Tibial artery (tissue), 4 donors: ENCODE results near the gene RBP3.

Experiments
- DNase-seq, 2 donors: peaks; one replicate each; pipeline ENCODE4 v3.0.0-alpha.2; 2019
- H3K27ac ChIP-seq, 2 donors: fragments of 200-600 bp; sonication (generic) in 1 of 2; 1 replicate in 1 of 2; 2 replicates in 1 of 2; pipeline ENCODE4 v1.5.1; 2018 to 2019; ENCODE audit warnings: mild to moderate bottlenecking in 1 of 2
- H3K27me3 ChIP-seq, 2 donors: fragments of 200-600 bp; sonication (generic) in 1 of 2; one replicate each; pipeline versions ENCODE4 v1.5.1 to v1.6.0; 2016 to 2019
- H3K36me3 ChIP-seq, 3 donors: fragments of 200-600 bp; sonication (generic) in 2 of 3; one replicate each; pipeline ENCODE4 v1.5.1; 2016 to 2019; ENCODE audit warnings: mild to moderate bottlenecking in 2 of 3
- H3K4me1 ChIP-seq, 4 donors: fragments of 200-600 bp; sonication (generic) in 2 of 4; 1 replicate in 3 of 4; 2 replicates in 1 of 4; pipeline ENCODE4 v1.5.1; 2016 to 2019
- H3K4me3 ChIP-seq, 2 donors: fragments of 200-600 bp; sonication (generic) in 1 of 2; 1 replicate in 1 of 2; 2 replicates in 1 of 2; pipeline ENCODE4 v1.5.1; 2018 to 2019; ENCODE audit warnings: mild to moderate bottlenecking in 2 of 2
- H3K9me3 ChIP-seq, 3 donors: fragments of 200-600 bp; sonication (generic) in 1 of 3; one replicate each; pipeline ENCODE4 v1.5.1; 2016 to 2019
- CTCF ChIP-seq, 2 experiments: fragments of 200-600 bp in 1 of 2; fragments of 450-650 bp in 1 of 2; IDR thresholded peaks; one replicate each; pipeline ENCODE4 v1.5.1; 2017 to 2019; ENCODE audit warnings: antibody characterized with exemption in 2 of 2, mild to moderate bottlenecking in 1 of 2, moderate library complexity in 1 of 2
- intact Hi-C: fragments of 100-400 bp; cut with DNase I; formaldehyde crosslinking; loops from one replicate; pipeline ENCODE4 v1.15.0; 2023; ENCODE audit warnings: low total_unique reads

The RBP3 gene

DNA sequence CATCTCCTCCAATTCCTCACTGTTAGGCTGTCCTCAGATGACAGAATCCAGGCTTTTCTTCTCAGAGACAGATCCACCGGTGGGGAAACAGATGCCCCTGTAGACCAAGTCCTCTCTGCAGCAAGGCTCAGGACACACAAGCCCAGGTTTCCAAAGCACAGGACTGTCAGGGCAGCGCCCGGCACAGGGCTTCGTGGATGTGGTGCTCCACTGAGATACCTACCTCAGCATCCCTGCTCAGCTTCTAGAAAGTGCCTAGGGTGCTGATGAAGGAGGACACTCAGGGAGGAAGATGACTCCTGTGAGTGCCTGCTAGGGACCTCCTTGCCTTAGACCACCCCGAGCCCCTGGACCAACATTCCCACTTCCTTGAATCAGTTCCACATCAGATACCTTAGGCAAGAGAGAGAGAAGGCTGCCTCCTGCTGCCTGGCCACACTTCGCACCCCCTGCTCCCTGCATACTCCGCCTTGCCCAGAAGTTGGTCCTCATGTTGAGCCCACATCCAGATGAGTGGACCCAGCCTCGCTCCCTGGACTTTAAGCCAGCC, 8.9 kb upstream of the RBP3 start:
- Histone ChIP-seq H3K4me1 (peaks cover 0 to 10% (median 3%) of the 10 kb centered on the region in 4 donors), H3K9me3 (no peaks in the 10 kb centered on the region), H3K27me3 (no peaks in the 10 kb centered on the region), H3K4me3 (no peak overlapping the region), H3K36me3 (no peaks in the 10 kb centered on the region), H3K27ac (no peak overlapping the region)
- no peak for TF ChIP-seq CTCF (IDR thresholded peaks at IDR 0.05)
- intact Hi-C loops, result no loop called here
- DNase-seq, result peak in 1 of 2 donors; percentile 34

DNA sequence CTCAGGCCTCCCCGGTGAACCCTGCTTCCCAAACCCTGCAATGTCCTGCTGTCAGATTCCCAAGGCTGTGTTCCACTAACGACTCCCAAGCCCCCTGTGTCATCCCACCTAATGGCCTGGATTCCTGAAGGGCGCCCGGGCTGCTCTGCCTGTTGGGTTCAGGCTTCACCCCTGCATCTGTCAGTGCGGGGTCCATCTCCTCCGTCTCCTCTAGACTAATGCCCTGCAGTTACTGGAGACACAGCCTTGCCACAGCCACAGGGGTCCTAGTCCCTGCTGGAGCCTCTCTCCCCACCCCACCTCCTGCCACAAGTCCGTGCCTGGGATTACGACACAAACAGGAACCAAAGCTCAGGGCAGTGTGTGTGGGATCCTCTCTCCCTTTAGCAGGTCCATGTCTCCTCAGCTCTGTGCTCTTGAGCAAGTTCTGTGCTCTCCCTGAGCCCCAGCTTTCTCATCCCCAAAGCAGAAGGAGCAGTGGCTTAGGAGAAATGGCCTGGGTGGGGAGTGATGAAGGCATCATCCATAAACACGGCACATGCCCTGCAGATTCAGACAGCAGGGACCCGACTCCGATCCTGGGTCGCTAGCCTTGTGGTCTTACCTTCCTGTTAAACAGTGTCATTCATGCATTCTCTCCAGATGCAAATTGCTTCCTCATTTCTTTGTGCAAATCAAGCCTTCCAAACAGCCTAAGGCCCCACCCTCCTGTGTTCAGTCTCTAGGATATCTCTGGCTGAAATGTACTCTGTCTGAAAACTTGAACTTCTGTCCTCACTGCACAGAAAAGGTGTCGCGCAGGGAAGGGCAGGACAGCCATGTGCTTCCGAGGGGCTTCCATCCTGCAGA, 8.2 kb upstream of the RBP3 start:
- intact Hi-C loops, result no loop called here
- Histone ChIP-seq H3K36me3 (no peaks in the 10 kb centered on the region), H3K27me3 (no peaks in the 10 kb centered on the region), H3K27ac (no peak overlapping the region), H3K4me3 (no peak overlapping the region), H3K9me3 (no peaks in the 10 kb centered on the region), H3K4me1 (peaks cover 0 to 10% (median 3%) of the 10 kb centered on the region in 4 donors)
- peak in 1 of 2 donors; percentile 57 for DNase-seq
- no peak for TF ChIP-seq CTCF (IDR thresholded peaks at IDR 0.05)

DNA sequence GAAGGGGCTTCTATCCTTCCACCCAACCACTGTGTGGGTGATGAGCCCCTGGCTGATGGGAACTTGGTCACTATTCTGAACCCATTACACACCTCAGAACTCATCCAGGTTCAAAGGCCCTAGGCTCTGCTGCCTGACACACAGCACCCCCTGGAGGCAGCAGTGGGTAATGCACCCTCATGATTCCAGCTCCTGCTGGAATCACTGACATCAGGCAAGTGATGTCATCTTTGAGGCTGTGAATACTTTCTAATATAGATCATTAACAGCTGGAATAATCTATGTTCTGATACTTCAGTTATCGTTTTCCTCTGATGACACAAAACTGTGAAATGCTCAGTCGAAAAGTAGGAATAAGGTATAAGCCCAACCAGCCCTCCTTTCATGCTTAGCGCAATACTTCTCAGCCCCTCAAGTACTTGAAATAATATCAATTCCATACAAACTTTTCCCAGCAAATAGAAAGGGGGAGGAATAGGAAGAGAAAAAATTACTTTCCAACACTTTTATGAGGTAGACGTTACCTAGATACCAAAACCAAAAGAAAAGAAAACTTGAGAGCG, 7.5 kb upstream of the RBP3 start:
- Histone ChIP-seq H3K9me3 (no peaks in the 10 kb centered on the region), H3K4me1 (peaks cover 0 to 10% (median 3%) of the 10 kb centered on the region in 4 donors), H3K27me3 (no peaks in the 10 kb centered on the region), H3K4me3 (no peak overlapping the region), H3K36me3 (no peaks in the 10 kb centered on the region), H3K27ac (no peak overlapping the region)
- intact Hi-C loops, result no loop called here
- TF ChIP-seq CTCF (IDR thresholded peaks at IDR 0.05), result peak; percentile 74 to 91
- peak in 1 of 2 donors; percentile 73 for DNase-seq

DNA sequence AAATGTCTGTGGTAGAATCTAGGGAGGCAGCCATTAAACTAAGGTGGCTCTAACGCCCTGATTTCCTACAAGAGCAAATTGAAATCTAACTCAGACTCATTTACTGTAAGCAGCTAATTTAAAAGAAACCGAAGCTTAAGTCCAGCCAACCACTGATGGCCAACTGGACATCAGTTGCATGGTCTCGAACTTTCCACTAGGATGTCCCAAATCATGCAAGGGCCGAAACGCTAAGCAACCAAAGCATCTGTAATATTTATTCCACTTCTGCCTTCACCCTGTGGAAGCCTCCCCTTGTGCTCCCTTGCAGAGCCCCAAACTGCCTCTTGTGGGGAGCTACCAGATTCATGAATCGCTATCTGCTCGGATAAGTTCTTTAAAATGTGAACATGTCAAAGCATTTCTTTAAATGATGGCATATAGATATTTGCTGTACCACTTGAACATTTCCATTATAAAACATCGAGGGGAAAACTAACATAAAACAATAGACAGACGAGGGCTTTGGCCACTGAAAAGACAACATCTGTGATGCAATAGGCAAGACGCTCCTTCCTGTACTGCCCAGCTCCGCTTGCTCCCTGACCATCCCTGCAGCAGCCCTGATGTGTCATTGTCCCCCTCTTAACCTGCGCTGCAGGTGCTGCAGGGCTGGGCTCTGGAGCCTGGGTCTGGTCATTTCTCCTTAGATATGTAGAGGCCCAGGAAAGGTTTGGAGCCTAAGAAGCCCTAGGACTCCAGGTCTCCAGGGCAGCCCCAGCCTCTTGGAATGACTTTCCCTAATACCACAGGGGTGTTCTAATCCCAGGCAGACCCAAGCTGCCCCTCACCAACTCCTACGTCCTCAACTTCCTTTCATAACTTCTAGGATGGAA, 2.9 kb upstream of the RBP3 start:
- intact Hi-C loops, result no loop called here
- H3K27me3 ChIP-seq, result no peaks in the 10 kb centered on the region

More for the DNA sequence above, 2.9 kb upstream of the RBP3 start:
- no peak for TF ChIP-seq CTCF (IDR thresholded peaks at IDR 0.05)
- Histone ChIP-seq H3K27ac (no peak overlapping the region), H3K9me3 (no peaks in the 10 kb centered on the region), H3K36me3 (no peaks in the 10 kb centered on the region), H3K4me1 (no peaks in the 10 kb centered on the region), H3K4me3 (no peak overlapping the region)
- peak in 1 of 2 donors; percentile 33 for DNase-seq
